ENCODE data around the gene ANXA6.

DNA sequence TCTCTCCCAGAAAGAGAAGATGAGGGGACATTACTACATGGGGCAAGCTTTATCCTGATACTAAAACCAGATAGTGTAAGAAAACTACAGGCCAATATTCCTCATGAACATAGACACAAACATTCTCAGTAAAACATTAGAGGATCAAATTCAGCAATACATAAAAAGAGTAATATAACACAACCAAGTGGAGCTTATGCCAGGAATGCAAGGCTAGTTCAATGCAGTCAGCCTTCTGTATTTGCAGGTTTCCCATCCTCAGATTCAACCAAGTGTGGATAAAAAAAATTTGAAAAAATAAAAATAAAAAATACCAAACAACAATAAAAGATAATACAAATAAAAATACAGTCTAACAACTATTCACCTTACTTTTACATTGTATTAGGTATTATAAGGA is 35.0 kb upstream of the ANXA6 start:
- TF ChIP-seq, protein P1, sequence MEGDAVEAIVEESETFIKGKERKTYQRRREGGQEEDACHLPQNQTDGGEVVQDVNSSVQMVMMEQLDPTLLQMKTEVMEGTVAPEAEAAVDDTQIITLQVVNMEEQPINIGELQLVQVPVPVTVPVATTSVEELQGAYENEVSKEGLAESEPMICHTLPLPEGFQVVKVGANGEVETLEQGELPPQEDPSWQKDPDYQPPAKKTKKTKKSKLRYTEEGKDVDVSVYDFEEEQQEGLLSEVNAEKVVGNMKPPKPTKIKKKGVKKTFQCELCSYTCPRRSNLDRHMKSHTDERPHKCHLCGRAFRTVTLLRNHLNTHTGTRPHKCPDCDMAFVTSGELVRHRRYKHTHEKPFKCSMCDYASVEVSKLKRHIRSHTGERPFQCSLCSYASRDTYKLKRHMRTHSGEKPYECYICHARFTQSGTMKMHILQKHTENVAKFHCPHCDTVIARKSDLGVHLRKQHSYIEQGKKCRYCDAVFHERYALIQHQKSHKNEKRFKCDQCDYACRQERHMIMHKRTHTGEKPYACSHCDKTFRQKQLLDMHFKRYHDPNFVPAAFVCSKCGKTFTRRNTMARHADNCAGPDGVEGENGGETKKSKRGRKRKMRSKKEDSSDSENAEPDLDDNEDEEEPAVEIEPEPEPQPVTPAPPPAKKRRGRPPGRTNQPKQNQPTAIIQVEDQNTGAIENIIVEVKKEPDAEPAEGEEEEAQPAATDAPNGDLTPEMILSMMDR (IDR thresholded peaks at IDR 0.05 in 8 of 11, conservative IDR thresholded peaks at IDR 0.05 in 3 of 11) = no peak
- TF ChIP-seq POLR2A (IDR thresholded peaks at IDR 0.05) = no peak
